H1 (cell line): ENCODE data around the gene BCL2. TPM values are rescaled to one million over a fixed set of nuclear protein-coding genes. Genes with fewer than 3 reads are reported as not detected.

Experiments used
- CTCF ChIA-PET: fragments of 300-600 bp; sonication (Branson Sonifier 250); formaldehyde crosslinking; loops from one replicate; lab custom pipeline; 2021; ENCODE audit not compliant: partially characterized antibody; lab: Charles Lee
- POLR2A ChIA-PET: fragments of 300-600 bp; sonication (Branson Sonifier 250); formaldehyde crosslinking; loops from one replicate; lab custom pipeline; 2021; ENCODE audit warnings: inconsistent platforms; ENCODE audit not compliant: partially characterized antibody; lab: Charles Lee
- DNase-seq, 2 experiments: peaks; one replicate each; pipeline versions ENCODE4 v3.0.0 to v3.0.0-alpha.2; 2010 to 2022; ENCODE audit warnings: low spot score in 2 of 2, low read depth in 1 of 2, mixed read lengths in 1 of 2
- FAIRE-seq: peaks from 2 replicates; lab custom pipeline; 2011; peaks lifted over from hg19 to GRCh38; lab: Jason Lieb, UNC
- H2AFZ ChIP-seq: 2 replicates; pipeline ENCODE4 v1.8.1; 2012; ENCODE audit warnings: low read length, inconsistent platforms
- H2AK5ac ChIP-seq: 2 replicates; pipeline ENCODE4 v1.6.1; 2013; ENCODE audit warnings: low read depth, low read length
- H2BK120ac ChIP-seq: replicated peaks from 2 replicates; pipeline ENCODE3; 2013; ENCODE audit warnings: low read depth, low read length, inconsistent platforms
- H2BK12ac ChIP-seq: 2 replicates; pipeline ENCODE4 v1.6.1; 2013; ENCODE audit warnings: low read depth, low read length
- H2BK15ac ChIP-seq: 2 replicates; pipeline ENCODE4 v1.6.1; 2013; ENCODE audit warnings: low read length
- H2BK20ac ChIP-seq: 2 replicates; pipeline ENCODE4 v1.6.1; 2013; ENCODE audit warnings: low read length
- H2BK5ac ChIP-seq: 2 replicates; pipeline ENCODE4 v1.6.1; 2013; ENCODE audit warnings: low read depth, low read length
- H3K14ac ChIP-seq: 2 replicates; pipeline ENCODE4 v1.6.1; 2013; ENCODE audit warnings: inconsistent platforms; ENCODE audit not compliant: insufficient read length
- H3K18ac ChIP-seq: 2 replicates; pipeline ENCODE4 v1.6.1; 2013; ENCODE audit warnings: low read length; ENCODE audit errors: extremely low read depth
- H3K23ac ChIP-seq: 2 replicates; pipeline ENCODE4 v1.6.1; 2013; ENCODE audit warnings: inconsistent platforms; ENCODE audit not compliant: insufficient read length
- H3K23me2 ChIP-seq: 2 replicates; pipeline ENCODE4 v1.6.1; 2013; ENCODE audit warnings: low read depth, low read length
- H3K27ac ChIP-seq: 2 replicates; pipeline ENCODE4 v1.6.1; 2011; ENCODE audit warnings: low read depth, low read length, inconsistent platforms
- H3K27me3 ChIP-seq, 4 experiments: replicated peaks in 1 of 4; 1 replicate in 1 of 4; 2 replicates in 3 of 4; pipeline versions ENCODE4 v1.6.1 to v1.8.1; 2011 to 2013; ENCODE audit warnings: low read length in 3 of 4, mild to moderate bottlenecking in 3 of 4, inconsistent platforms in 2 of 4, mixed read lengths in 2 of 4, moderate library complexity in 1 of 4; ENCODE audit not compliant: control insufficient read depth in 3 of 4, insufficient read depth in 3 of 4; ENCODE audit errors: extremely low read depth in 1 of 4
- H3K36me3 ChIP-seq, 4 experiments: 2 replicates each; pipeline versions ENCODE4 v1.6.1 to v1.8.1; 2011 to 2013; ENCODE audit warnings: mild to moderate bottlenecking in 4 of 4, low read length in 3 of 4, moderate library complexity in 2 of 4, control low read depth in 1 of 4, inconsistent platforms in 1 of 4; ENCODE audit not compliant: insufficient read depth in 4 of 4, control insufficient read depth in 2 of 4
- H3K4ac ChIP-seq: replicated peaks from 2 replicates; pipeline ENCODE3; 2013; ENCODE audit warnings: low read length, low read depth, mixed read lengths, inconsistent platforms; ENCODE audit not compliant: insufficient read length
- H3K4me1 ChIP-seq, 4 experiments: replicated peaks in 1 of 4; 1 replicate in 1 of 4; 2 replicates in 3 of 4; pipeline versions ENCODE4 v1.6.1 to v1.8.1; 2011 to 2013; ENCODE audit warnings: low read length in 3 of 4, inconsistent platforms in 2 of 4, mixed read lengths in 1 of 4; ENCODE audit not compliant: insufficient read depth in 4 of 4, control insufficient read depth in 3 of 4
- H3K4me2 ChIP-seq, 2 experiments: 2 replicates each; pipeline versions ENCODE4 v1.6.1 to v1.8.1; 2011 to 2013; ENCODE audit warnings: low read depth in 2 of 2, low read length in 2 of 2, control low read depth in 1 of 2, inconsistent platforms in 1 of 2, mild to moderate bottlenecking in 1 of 2; ENCODE audit not compliant: insufficient read depth in 1 of 2
- H3K4me3 ChIP-seq, 4 experiments: fragments of 200-600, 300-600 bp in 1 of 4; sonication (generic), shearing (Covaris generic), sonication (Bioruptor Twin) in 1 of 4; 2 replicates each; pipeline versions ENCODE4 v1.5.1 to v1.8.1; 2011 to 2016; ENCODE audit warnings: low read length in 4 of 4, low read depth in 3 of 4, control low read depth in 2 of 4, inconsistent platforms in 2 of 4, mild to moderate bottlenecking in 2 of 4, mixed read lengths in 1 of 4, moderate library complexity in 1 of 4; ENCODE audit not compliant: insufficient read depth in 2 of 4; ENCODE audit errors: extremely low read depth in 1 of 4
- H3K56ac ChIP-seq: replicated peaks from 2 replicates; pipeline ENCODE3; 2013; ENCODE audit warnings: low read depth, mild to moderate bottlenecking, mixed read lengths, low read length, inconsistent platforms; ENCODE audit not compliant: insufficient read length
- H3K79me1 ChIP-seq: 2 replicates; pipeline ENCODE4 v1.6.1; 2013; ENCODE audit warnings: low read depth, low read length, control low read depth
- H3K79me2 ChIP-seq, 2 experiments: 2 replicates each; pipeline versions ENCODE4 v1.6.1 to v1.8.1; 2012 to 2013; ENCODE audit warnings: low read length in 2 of 2, mild to moderate bottlenecking in 2 of 2, inconsistent platforms in 1 of 2; ENCODE audit not compliant: insufficient read depth in 2 of 2, control insufficient read depth in 1 of 2
- H3K9ac ChIP-seq, 4 experiments: replicated peaks in 1 of 4; 1 replicate in 1 of 4; 2 replicates in 3 of 4; pipeline versions ENCODE4 v1.6.1 to v1.8.1; 2011 to 2013; ENCODE audit warnings: low read depth in 3 of 4, low read length in 3 of 4, control low read depth in 2 of 4, mild to moderate bottlenecking in 2 of 4, moderate library complexity in 2 of 4, inconsistent platforms in 1 of 4; ENCODE audit errors: extremely low read depth in 1 of 4
- H3K9me3 ChIP-seq, 2 experiments: 2 replicates each; pipeline versions ENCODE4 v1.6.1 to v1.8.1; 2012 to 2013; ENCODE audit warnings: mild to moderate bottlenecking in 2 of 2, moderate library complexity in 2 of 2, control low read depth in 1 of 2, inconsistent platforms in 1 of 2, low read depth in 1 of 2, low read length in 1 of 2, mixed read lengths in 1 of 2; ENCODE audit not compliant: insufficient read depth in 2 of 2
- H4K20me1 ChIP-seq, 2 experiments: replicated peaks in 1 of 2; 2 replicates each; pipeline versions ENCODE3 to v1.8.1; 2011 to 2013; ENCODE audit warnings: inconsistent platforms in 2 of 2, low read length in 2 of 2, mild to moderate bottlenecking in 1 of 2; ENCODE audit not compliant: insufficient read depth in 2 of 2, control insufficient read depth in 1 of 2
- H4K5ac ChIP-seq: 2 replicates; pipeline ENCODE4 v1.6.1; 2013; ENCODE audit warnings: low read length, low read depth, mixed read lengths, inconsistent platforms; ENCODE audit not compliant: insufficient read length
- H4K8ac ChIP-seq: 2 replicates; pipeline ENCODE4 v1.8.0; 2013; ENCODE audit warnings: mild to moderate bottlenecking, moderate library complexity, low read length, inconsistent platforms; ENCODE audit not compliant: insufficient read depth; ENCODE audit errors: extremely low read depth
- H4K91ac ChIP-seq: replicated peaks from 2 replicates; pipeline ENCODE3; 2013; ENCODE audit warnings: low read length, mixed read lengths, inconsistent platforms; ENCODE audit not compliant: insufficient read length
- BACH1 ChIP-seq: IDR thresholded peaks from 2 replicates; pipeline ENCODE4 v1.6.1; 2012; ENCODE audit warnings: low read length, improper control_type of control experiment
- CBX8 ChIP-seq: fragments of 300-800, 300-1000 bp; sonication (generic); IDR thresholded peaks from 2 replicates; pipeline ENCODE4 v1.7.1; 2016; ENCODE audit warnings: low read depth, low read length, borderline replicate concordance
- CTCF ChIP-seq, 3 experiments: IDR thresholded peaks; 1 replicate in 2 of 3; 2 replicates in 1 of 3; pipeline versions ENCODE4 v1.5.1 to v1.6.1; 2011; ENCODE audit warnings: low read length in 3 of 3, mild to moderate bottlenecking in 3 of 3, inconsistent platforms in 2 of 3, low read depth in 1 of 3, moderate library complexity in 1 of 3; ENCODE audit not compliant: insufficient read depth in 1 of 3; ENCODE audit errors: control extremely low read depth in 1 of 3
- EP300 ChIP-seq, 2 experiments: IDR thresholded peaks; 1 replicate in 1 of 2; 2 replicates in 1 of 2; pipeline ENCODE4 v1.6.1; 2011 to 2012; ENCODE audit warnings: low read depth in 2 of 2, low read length in 2 of 2, mild to moderate bottlenecking in 2 of 2, borderline replicate concordance in 1 of 2, inconsistent platforms in 1 of 2, moderate library complexity in 1 of 2
- KDM5A ChIP-seq: fragments of 200-600 bp; IDR thresholded peaks from 2 replicates; pipeline ENCODE4 v1.7.1; 2012; ENCODE audit warnings: mild to moderate bottlenecking, low read length, inconsistent platforms, mixed read lengths
- RAD21 ChIP-seq, 2 experiments: IDR thresholded peaks in 1 of 2; conservative IDR thresholded peaks in 1 of 2; 2 replicates each; pipeline ENCODE4 v1.6.1; 2011; ENCODE audit warnings: low read depth in 2 of 2, low read length in 2 of 2, improper control_type of control experiment in 1 of 2, inconsistent platforms in 1 of 2, mild to moderate bottlenecking in 1 of 2, moderate library complexity in 1 of 2
- WGBS, 2 experiments: shearing (Covaris generic) in 1 of 2; methylation state at CpG; one replicate each; pipeline versions ENCODE4 v1.1.6 to v1.1.7; 2013 to 2015; ENCODE audit warnings: low lambda C conversion rate in 2 of 2, mixed read lengths in 2 of 2, inconsistent platforms in 1 of 2, low coverage in 1 of 2, missing lambda C conversion rate in 1 of 2; ENCODE audit not compliant: insufficient replicate concordance in 2 of 2, insufficient coverage in 1 of 2, insufficient read length in 1 of 2; ENCODE audit errors: extremely low coverage in 1 of 2, missing lambda C conversion rate in 1 of 2; 5-methylcytosine and 5-hydroxymethylcytosine counted together
- polyA plus RNA-seq, 7 experiments: library from polyadenylated mRNA; depleted of rRNA in 3 of 7; stranded (reverse) in 5 of 7; unstranded in 2 of 7; fragments of >200 nt in 5 of 7; fragments of 200-250 nt in 2 of 7; gene quantifications; 1 replicate in 5 of 7; 2 replicates in 1 of 7; 4 replicates in 1 of 7; pipeline versions ENCODE4 v1.2.1 to v1.2.3, GENCODE V29; 2011 to 2013; ENCODE audit warnings: missing spikeins in 2 of 7, mixed read lengths in 2 of 7
- total RNA-seq: library from RNA; stranded (reverse); fragmentation: NEBNext Ultra II Directional; extraction: Animal tissue kit (Norgen Biotek cat#: 25700); gene quantifications from 2 replicates; pipeline ENCODE4 v1.2.1, GENCODE V29; 2021
- TF ChIP-seq, protein P1 (sequence below): IDR thresholded peaks from 2 replicates; pipeline ENCODE4 v1.6.1; 2011; ENCODE audit warnings: low read length, improper control_type of control experiment
- TF ChIP-seq, protein P2 (sequence below): IDR thresholded peaks from 2 replicates; pipeline ENCODE4 v1.6.1; 2012; ENCODE audit warnings: inconsistent platforms

Gene BCL2
- total and polyA plus RNA-seq, 2 of the 8 experiments (the other 6 are each of a cell fraction or from before 2014, with no cell fraction given), result 0.59 to 4.5 TPM

GRCh38 chr18:63132819-63133200, 186.8 kb downstream of the BCL2 start:
- WGBS, 2 experiments, result 95% methylated on average over 8 of the region's 8 CpGs; no CpG with 5 or more reads in 1 of the 2 experiments
- no peak for FAIRE-seq
- POLR2A ChIA-PET, result no interaction called here

More at GRCh38 chr18:63132819-63133200, 186.8 kb downstream of the BCL2 start:
- H3K79me1 ChIP-seq, result no peaks in the 10 kb centered on the region
- H3K18ac ChIP-seq, result no peak overlapping the region
- H2AFZ ChIP-seq, result no peak overlapping the region; the same call in 1 of the 2 replicates
- no peak overlapping the region for H3K4me2 ChIP-seq
- no peaks in the 10 kb centered on the region for H3K9me3 ChIP-seq
- H2BK20ac ChIP-seq, result no peak overlapping the region
- no peaks in the 10 kb centered on the region for H4K20me1 ChIP-seq
- TF ChIP-seq CBX8, result no peak
- TF ChIP-seq KDM5A, result no peak
- TF ChIP-seq, protein P1, sequence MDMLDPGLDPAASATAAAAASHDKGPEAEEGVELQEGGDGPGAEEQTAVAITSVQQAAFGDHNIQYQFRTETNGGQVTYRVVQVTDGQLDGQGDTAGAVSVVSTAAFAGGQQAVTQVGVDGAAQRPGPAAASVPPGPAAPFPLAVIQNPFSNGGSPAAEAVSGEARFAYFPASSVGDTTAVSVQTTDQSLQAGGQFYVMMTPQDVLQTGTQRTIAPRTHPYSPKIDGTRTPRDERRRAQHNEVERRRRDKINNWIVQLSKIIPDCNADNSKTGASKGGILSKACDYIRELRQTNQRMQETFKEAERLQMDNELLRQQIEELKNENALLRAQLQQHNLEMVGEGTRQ, result no peak
- TF ChIP-seq RAD21 (IDR thresholded peaks at IDR 0.05 in 1 of 2, conservative IDR thresholded peaks at IDR 0.05 in 1 of 2; ENCODE audit: low read depth in 2 of 2, low read length in 2 of 2), result no peak
- TF ChIP-seq, protein P2, sequence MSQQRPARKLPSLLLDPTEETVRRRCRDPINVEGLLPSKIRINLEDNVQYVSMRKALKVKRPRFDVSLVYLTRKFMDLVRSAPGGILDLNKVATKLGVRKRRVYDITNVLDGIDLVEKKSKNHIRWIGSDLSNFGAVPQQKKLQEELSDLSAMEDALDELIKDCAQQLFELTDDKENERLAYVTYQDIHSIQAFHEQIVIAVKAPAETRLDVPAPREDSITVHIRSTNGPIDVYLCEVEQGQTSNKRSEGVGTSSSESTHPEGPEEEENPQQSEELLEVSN, result no peak
- no peak for TF ChIP-seq EP300 (IDR thresholded peaks at IDR 0.05; ENCODE audit: borderline replicate concordance in 1 of 2, low read depth in 2 of 2, low read length in 2 of 2)
- no peak for TF ChIP-seq CTCF (IDR thresholded peaks at IDR 0.05; ENCODE audit: control extremely low read depth in 1 of 3, insufficient read depth in 1 of 3, low read depth in 1 of 3, low read length in 3 of 3)
- TF ChIP-seq BACH1, result no peak
- H2AK5ac ChIP-seq, result no peak overlapping the region
- no peak overlapping the region for H4K8ac ChIP-seq
- no peaks in the 10 kb centered on the region for H3K36me3 ChIP-seq
- no peak overlapping the region for H4K91ac ChIP-seq
- H3K14ac ChIP-seq, result no peak overlapping the region
- H2BK12ac ChIP-seq, result no peak overlapping the region
- H3K56ac ChIP-seq, result no peak overlapping the region
- DNase-seq, result no peak
- H4K5ac ChIP-seq, result no peak overlapping the region
- peaks cover 0 to 3% (median 2%) of the 10 kb centered on the region in 4 experiments; a peak in 6 of 7 replicates for H3K4me1 ChIP-seq
- H3K27me3 ChIP-seq, result no peaks in the 10 kb centered on the region
- no peak overlapping the region for H3K4me3 ChIP-seq
- no peak overlapping the region for H2BK5ac ChIP-seq
- H3K4ac ChIP-seq, result no peak overlapping the region
- no peaks in the 10 kb centered on the region; the same call in 1 of the 2 replicates for H3K23me2 ChIP-seq
- no peak overlapping the region for H3K27ac ChIP-seq
- H3K23ac ChIP-seq, result no peak overlapping the region
- H3K9ac ChIP-seq, result no peak overlapping the region
- no peaks in the 10 kb centered on the region for H3K79me2 ChIP-seq
- no peak overlapping the region for H2BK15ac ChIP-seq
- CTCF ChIA-PET, result interaction anchor here (0.7 to 3.0 kb wide), 26 partner anchors 10 to 305 kb away, joined by 3 to 49 read pairs (median 5); partner anchors contain the start of gene BCL2
- no peak overlapping the region for H2BK120ac ChIP-seq
